ENCODE results near the gene TMED9.

DNA sequence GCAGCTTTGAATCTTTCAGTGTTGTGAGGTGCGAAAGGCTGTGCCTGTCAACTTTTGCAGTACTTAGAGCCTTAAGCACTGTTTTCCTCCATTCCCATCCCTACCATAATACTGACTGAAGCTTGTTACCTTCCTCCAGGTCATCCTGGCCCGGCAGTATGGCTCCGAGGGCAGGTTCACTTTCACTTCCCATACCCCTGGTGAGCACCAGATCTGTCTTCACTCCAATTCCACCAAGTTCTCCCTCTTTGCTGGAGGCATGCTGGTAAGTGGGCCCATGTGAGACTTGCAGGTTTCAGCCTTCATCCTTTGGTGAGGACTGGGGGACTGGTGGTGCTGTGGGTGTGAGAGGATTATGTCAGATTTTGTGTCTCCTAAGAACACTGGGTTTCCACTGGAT is 1.5 kb downstream of the TMED9 start:
- no peak for TF ChIP-seq POLR2A (IDR thresholded peaks at IDR 0.05; ENCODE audit: low read length)
- TF ChIP-seq GATA1 (IDR thresholded peaks at IDR 0.05; ENCODE audit: low read depth, low read length): no peak

All from erythroblast (primary cell).